HG03103 (cell line): ENCODE data around the gene PLA2R1.
A peak's percentile ranks its signal among the peaks of the same experiment; 100 is the strongest.
"Not testable (repeated sequence)": the region's sequence is repeated elsewhere in the genome, so short reads cannot be mapped to it uniquely, and the experiment has no call there.

Experiments used
- ATAC-seq: cut with Tn5 transposase; IDR thresholded peaks from one replicate; pipeline ENCODE4 v1.9.1; 2021; ENCODE audit warnings: low read depth; ENCODE audit not compliant: unreplicated experiment

Gene PLA2R1

DNA sequence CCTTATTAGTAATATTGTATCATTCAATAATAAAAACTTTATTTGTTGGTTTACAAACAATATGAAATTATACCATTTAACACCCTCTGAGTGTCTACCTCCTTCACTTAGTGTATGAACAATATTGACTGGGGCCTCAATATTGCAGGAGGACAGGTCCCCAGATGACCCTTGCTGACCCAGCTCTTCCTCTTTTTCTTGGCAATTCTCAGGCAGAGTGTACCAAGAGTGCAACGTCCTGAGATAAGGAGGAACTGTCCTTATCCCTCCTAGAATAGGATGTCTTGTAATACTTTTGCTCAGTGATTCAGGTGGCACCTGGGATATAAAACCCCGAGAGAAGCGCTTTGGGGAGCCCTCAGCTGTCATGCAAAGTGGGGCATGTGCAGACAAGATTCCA lies 76.8 kb downstream of the PLA2R1 start:
- no peak for ATAC-seq

DNA sequence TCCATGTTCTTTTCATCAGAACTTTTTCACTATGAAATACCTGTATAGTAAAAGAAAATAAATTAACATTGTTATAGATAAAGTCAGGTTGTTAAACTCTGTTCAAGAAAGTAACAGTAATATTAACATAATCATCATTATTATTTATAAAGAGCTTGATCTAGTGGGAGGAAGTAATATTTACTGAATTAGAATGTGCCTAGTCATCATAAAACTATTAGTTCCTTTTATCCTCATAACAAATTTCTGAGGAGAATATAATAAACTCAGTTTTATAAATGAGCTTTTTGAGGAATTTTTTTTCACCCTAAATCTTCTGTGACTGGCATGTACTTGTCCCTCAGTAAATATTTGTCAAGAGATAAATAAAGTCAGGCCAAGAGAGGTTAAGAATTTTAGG lies 78.4 kb downstream of the PLA2R1 start:
- no peak for ATAC-seq

DNA sequence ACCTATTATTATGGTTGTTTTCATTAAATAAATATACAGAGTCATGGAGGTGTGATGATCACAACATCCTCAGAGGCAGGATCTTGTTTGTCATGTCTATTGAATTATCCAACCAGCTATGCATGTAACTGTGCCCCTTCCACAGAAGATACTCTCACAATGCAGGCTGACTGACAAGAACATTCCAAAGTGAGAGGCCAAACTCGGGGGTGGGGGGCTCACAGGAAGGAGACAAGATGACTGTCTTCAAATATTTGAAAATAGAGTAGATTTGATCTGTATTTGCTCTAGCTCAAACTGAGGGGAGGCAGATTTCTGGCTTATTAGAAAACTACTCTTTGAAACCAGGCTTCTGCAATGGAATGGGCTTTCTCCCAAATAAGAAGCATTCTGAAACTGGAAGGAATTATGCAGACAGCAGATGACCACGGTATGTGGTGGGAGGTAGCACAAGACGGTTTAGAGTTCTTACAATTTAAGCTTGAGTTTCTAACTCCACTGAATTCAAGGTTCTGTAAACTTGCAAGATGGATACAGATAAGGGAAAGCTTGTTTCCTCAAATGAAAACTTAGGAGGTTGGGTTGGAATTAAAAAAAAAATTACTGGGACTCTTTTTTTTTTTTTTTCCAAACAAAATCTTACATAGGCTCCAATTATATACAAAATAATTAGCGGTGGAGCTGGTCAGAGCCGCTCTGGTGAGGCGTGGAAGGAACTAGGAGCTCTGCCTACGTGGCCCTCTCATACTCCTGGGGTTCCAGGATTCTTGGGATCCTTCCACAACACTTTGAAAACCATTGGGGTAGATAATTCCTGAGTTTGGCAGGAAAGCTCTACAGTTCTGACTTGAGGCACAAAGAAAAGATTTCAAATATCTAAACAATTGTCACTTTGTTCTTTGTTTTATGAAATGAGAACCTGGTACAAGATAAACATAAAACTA lies 79.3 kb downstream of the PLA2R1 start:
- no peak for ATAC-seq

DNA sequence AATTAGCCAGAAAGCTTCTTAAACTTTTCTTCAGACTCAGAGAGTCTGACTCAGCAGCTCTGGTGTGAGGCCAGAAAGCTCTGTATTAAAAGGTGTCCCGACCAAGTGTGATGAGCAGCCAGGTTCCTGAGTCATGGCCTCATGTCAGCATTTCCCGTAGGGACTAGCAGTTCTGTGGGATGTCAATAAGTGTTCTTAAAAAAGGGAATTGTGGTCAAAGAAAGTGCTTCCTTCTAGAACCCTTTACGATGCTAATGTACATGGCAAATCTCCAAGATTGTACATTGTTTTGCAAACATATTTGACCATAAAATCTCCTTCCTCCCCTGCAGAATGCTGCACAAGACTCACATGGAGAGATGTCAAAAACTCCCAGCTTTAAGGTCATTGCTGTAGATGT lies 80.1 kb downstream of the PLA2R1 start:
- no peak for ATAC-seq

DNA sequence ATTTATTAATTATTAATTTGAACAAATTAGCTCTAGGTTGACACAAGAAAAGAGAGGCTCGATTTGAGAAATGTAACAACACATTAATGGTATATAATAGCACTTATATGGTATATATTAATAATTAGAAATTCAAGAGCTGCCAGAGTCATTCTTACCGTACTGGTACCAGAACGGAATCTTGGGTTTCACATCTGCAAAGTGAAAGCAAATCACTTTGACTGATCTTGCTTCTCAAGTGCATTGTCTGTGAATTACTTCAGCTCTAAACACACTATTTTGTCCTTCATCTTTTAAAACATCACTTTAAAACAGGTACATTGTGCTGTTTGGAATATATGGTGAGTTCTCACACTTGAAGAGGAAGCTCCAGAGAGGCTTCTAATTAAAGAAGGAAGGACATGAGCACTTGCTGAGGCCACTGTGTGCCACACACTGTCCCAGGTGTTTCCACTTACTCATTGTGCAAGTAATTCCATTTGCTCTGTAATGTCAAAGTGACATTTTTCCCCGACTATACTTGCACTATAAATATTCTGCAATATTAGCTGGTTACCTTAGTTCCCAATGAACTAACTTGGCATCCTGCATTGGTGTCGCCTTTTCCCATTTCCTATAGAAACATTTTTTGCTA lies 85.8 kb downstream of the PLA2R1 start:
- ATAC-seq, result no peak

DNA sequence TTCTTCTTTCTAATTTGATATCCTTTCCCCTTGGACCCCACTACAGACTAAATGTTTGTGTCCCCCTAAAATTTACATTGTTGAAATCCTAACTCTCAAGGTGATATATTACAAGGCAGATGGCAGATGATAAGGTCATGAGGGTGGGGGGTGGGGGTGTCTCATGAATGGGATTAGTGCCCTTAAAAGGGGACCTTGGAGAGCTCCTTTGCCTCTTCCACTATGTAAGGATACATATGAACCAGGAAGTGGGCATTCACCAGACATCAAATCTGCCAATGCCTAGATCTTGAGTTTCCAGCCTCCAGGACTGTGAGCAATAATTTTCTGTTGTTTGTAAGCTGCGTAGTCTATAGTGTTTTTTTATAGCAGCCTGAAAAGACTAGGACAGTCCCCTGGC lies 89.1 kb downstream of the PLA2R1 start:
- no peak for ATAC-seq

DNA sequence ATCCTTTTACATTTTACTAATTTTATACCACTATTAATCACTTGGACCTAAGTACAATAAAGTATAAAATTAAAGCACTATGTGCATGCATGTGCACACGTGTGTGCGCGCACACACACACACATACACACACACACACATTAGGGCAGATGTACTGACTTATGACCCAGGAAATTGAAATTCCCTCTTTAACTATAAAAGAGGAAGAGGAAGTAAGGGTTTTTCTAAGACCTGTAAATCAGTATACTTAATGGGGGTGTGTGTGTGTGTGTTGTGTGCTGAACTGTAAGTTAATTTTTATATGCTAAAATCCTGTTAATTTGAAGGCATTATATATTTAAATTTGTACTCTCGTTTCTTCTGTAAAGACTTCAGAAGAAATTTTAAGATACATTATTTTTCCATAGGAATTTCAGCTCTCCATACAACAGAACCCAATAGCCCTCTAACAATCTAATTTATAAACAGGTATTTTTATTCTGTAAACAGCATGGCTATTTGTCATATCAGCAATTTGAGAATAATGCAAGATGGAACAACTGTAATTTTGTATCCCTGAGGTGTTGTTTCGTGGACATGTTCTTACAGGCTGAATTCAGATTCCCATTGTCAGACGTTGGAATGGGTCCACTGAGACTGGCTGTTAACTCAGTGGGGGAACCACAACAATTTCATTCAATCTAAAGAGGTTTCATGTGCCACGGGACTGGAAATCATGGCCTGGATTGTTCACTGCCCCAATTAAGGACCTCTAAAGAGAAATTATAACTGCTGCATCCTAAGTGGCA lies 90.9 kb downstream of the PLA2R1 start:
- no peak for ATAC-seq

DNA sequence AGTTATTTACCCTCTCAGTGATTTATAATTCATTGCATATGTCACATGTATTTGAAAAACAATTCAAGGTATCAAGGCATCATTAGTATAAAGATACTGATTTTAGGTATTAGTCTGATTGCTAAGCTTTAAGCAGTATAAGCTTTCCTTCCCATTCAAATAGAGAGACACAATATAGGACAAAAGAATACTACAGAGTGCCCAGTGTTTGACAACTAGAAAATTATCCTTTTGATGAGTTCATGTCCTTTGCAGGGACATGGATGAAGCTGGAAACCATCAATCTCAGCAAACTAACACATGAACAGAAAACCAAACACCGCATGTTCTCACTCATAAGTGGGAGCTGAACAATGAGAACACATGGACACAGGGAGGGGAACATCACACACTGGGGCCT lies 91.9 kb downstream of the PLA2R1 start:
- not testable (repeated sequence) for ATAC-seq

DNA sequence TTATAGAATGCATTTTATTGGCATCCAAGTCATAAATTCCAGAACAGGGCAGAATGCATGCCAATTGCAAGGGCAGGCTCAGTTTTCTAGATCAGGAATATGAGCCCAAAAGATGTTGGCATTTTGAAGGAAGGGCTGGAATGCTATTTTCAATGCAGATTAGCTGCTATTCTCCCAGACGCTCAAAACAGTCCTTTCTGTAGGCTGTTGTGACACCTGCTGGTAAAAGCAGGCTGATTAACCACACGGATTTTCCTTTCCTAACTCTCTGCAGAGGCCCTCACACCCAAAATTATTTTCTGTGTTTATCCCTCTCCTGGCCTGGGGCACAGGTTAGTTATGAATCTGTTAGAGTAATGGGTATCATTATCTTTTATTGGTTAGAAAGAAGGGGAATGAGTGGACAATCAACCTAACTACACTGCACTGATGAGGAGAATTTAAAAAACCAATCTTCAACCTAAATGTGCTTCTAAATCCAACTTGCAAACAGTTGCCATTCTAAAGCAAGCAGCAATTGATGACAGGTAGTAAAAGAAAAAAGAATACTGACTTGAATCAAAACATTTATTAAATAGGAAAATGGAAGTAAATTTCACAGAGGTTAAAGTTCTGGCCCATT lies 94.0 kb downstream of the PLA2R1 start:
- peak; percentile 41 for ATAC-seq

DNA sequence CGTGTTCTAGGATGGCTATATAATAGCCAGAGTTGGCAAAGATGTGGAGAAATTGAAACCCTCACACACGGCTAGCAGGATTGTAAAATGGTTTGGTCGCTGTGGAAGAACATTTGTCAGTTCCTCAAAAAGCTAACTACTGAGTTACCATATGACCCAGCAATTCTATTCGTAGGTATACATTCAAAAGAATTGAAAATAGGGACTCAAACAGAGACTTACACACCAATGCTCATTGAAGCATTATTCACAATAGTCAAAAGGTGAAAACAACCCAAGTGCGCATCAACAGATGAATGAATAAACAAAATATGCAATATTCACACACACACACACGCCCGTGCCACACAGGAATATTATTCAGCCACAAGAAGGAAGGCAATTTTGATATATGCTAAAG lies 98.7 kb downstream of the PLA2R1 start:
- peak; percentile 83 for ATAC-seq

DNA sequence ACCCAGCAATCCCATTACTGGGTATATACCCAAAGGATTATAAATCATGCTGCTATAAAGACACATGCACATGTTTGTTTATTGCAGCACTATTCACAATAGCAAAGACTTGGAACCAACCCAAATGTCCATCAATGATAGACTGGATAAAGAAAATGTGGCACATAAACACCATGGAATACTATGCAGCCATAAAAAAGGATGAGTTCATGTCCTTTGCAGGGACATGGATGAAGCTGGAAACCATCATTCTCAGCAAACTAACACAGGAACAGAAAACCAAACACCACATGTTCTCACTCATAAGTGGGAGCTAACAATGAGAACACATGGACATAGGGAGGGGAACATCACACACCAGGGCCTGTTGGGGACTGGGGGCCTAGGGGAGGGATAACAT lies 99.9 kb downstream of the PLA2R1 start:
- not testable (repeated sequence) for ATAC-seq

DNA sequence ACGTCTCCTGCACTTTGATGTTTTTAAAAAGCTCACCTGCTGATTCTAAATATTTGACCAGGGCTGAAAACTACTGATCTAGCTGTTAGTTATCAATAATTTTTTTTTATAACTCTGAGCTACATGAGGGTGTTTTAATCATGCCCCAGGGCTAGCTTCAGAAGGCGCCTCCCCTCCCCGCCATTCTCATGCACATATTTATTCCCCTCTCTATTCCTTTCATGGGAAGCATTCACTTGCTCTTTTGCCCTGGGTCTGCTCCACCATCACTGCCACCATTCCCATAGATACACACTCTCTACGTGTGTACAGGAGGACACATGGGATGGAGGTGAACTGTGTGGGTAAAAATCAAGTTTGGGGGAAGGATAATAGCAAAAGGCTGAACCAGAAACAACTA lies 101.0 kb downstream of the PLA2R1 start:
- ATAC-seq, result no peak

DNA sequence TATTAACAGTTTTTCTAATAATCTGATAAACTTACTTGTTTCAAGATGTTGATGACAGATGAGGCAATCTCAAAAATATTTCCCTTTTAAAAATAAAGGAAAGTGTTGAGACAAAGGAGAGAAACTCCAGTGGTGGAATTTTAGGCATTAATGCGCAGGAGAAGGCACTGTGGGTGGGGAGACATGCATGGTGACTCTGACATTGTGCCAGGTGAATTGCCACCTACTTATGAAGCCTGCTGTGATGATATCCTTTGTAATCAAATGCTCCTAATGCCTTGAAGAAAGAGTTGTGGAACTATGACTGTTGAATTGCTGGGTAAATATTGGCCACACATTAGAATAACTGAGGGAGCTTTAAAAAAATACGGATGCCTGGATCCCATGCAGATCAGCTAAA lies 101.4 kb downstream of the PLA2R1 start:
- ATAC-seq, result no peak

DNA sequence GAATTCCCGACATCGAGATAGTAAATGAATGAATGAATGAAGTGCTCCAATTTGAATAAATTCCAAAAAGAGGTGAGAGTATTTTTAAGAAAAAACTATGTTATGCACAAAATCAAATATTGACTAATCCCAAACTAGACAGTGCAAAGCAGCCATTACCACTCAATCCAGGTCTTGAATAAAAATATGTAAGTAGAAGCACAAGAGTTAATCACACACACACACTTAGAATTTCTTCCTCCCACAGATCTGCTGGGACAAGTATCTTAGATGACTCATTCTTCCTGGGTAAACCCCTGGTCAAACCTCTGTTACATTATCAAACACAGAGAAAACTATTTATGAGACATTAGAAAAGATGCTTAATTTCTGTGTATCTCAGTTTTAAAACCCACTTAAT lies 102.0 kb downstream of the PLA2R1 start:
- ATAC-seq, result no peak

DNA sequence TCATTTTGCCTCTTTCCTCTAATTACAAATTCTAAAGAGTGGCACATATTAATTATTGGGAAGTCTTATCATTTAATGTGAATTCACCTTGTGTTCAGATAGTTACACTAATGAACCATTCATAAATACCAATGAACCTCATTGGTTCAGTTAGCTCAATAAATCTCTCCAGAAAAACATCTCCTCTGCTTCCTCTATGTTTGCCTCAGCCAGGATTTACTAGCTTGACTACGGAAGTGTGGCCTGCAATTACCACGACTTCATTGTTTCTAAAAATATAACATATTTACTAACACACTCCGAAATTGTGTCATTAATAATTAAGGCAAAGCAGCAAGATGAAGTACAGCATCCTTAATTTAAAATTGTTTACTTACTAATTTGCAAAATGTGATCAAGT lies 103.3 kb downstream of the PLA2R1 start:
- no peak for ATAC-seq

DNA sequence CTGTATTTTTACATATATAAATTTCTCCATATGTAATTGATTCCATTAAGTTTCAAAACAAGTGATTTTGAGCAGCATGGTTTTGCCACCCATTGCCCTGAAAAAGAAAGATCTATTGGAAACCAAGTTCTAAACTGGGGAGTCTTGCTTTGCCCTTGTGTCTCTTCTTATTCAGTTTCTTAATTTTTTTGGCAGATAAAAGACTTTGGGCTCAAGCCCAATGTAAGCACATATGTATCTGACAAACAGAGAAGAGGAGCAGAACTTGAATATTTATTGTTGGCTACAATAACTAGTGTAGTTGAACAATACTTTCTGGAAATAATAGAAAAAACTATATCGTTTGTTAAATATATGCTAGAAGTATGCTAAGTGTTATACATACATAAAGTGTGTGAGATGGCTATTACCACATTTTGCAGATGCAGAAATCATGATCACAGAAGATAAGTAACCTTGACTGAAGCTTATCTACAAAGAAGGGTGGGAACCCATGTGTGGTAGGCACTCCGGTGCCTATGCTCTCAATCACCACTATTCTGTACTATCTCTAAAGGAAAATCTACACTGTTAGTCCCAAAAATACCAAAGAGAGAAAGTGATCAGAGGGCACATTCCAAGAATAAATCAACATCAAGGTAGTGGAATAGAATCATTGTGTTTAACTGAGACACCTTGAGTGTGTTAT lies 109.1 kb downstream of the PLA2R1 start:
- ATAC-seq, result no peak

DNA sequence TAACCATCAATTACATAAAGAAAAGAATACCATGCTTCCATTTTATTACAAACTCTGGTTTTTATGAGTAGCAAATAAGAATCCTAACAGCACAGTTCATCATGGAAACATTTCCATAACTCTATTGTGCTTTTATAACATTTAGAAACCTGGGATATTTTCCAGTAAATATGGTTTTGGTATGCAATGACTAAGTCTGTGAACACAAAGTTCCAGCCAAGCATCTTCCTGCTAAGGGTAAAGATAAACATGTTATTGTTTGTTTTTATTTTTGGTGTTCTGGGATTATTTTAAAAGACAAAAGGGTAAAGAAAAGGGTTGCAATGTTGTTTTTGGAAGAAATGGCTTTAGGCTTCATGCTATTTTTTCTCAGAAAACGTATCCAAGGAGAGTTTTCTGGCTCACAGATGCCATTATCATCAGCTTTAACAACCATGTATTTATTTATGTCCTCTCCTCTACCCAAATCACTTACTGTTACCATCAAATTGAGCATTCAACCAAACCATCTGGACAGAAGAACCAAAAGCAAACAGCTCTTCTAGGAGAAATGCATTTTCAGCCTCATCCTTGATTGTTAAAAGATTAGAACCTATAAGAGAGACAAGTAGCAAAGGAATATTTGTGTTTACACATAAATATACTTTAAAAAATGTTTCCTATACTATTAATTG lies 116.0 kb downstream of the PLA2R1 start:
- ATAC-seq, result no peak

DNA sequence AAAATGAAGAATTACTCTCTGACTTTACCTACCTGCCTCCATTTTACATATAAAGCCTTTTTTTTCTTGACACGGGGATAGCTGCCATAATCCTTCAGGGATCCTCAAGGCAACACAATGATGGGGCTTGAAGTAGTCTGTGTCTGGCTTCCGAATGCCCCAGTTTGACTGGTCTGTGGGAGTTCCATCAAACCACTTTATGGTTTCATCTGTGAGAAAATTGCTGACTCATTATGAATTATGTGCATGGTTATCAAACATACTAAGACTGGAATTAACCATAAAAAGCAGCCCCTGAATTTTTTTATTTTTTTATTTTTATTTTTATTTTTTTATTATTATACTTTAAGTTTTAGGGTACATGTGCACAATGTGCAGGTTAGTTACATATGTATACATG lies 117.5 kb downstream of the PLA2R1 start:
- ATAC-seq, result no peak

DNA sequence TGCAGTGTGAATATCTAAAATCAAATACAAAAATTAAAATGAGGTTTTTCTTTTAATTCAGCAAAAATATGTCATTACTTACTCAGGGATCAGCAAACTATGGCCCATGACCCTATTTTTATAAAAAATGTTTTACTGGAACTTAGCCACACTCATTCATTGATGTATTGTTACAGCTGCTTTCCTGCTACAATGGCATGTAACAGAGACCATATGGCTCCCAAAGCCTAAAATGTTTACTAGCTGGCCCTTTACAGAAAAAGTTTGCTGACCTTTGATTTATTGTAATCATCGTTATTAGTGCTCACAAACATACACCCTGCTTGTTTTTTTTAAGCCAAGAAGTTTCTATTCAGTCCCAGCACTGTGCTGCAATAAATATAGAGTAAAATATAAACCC lies 120.3 kb downstream of the PLA2R1 start:
- ATAC-seq, result no peak

DNA sequence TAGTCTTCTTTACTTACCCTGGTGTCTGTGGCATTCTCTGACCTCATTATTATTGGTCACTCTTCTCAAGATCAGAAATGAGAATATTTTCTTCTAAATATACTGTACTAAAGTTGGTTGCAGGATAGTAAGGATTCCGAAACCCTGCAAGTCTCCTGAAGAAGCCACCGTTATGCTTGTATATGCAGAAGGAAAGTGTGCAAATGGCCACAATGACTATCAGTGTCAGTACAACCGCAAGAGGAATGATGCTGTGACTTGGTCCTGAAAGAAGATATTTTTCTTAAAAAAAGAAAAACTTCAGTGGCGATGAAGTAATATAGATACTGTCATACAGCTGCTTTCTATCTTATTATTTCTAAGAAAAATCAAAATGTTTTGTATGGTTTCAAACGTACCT lies 120.7 kb downstream of the PLA2R1 start:
- no peak for ATAC-seq
